Retinal pigment epithelial cell (primary cell): Measurements from ENCODE around the gene HSD17B14.

ENCODE experiments used
- DNase-seq: peaks from one replicate; pipeline ENCODE4 v3.0.0-alpha.2; 2010; ENCODE audit warnings: low read depth
- H3K4me3 ChIP-seq: 2 replicates; pipeline ENCODE4 v1.5.1; 2011; ENCODE audit warnings: mild to moderate bottlenecking, low read length, control low read depth, moderate library complexity
- CTCF ChIP-seq: conservative IDR thresholded peaks from 2 replicates; pipeline ENCODE4 v1.5.1; 2011; ENCODE audit warnings: low read depth, low read length, control low read depth, inconsistent platforms

Gene HSD17B14

GRCh38 chr19:48813123-48813913 lies 23.0 kb downstream of the HSD17B14 start:
- no peak for DNase-seq
- TF ChIP-seq CTCF: peak; percentile 34
- H3K4me3 ChIP-seq: no peak overlapping the region

- no peak for DNase-seq
- no peak for TF ChIP-seq CTCF
- H3K4me3 ChIP-seq: peak overlapping the region; percentile 32
These were observed 24.0 kb downstream of the HSD17B14 start for GRCh38 chr19:48812094-48812929.

- TF ChIP-seq CTCF: no peak
- H3K4me3 ChIP-seq: peak overlapping the region; percentile 62
- DNase-seq: no peak
These were observed 26.1 kb downstream of the HSD17B14 start for GRCh38 chr19:48810151-48810550.

GRCh38 chr19:48807590-48808308 lies 28.5 kb downstream of the HSD17B14 start:
- no peak overlapping the region for H3K4me3 ChIP-seq
- peak; percentile 12 for TF ChIP-seq CTCF
- DNase-seq: no peak

GRCh38 chr19:48806818-48807589 lies 29.3 kb downstream of the HSD17B14 start:
- TF ChIP-seq CTCF: no peak
- no peak overlapping the region for H3K4me3 ChIP-seq
- no peak for DNase-seq

GRCh38 chr19:48806518-48806817 lies 29.8 kb downstream of the HSD17B14 start:
- no peak for DNase-seq

More at GRCh38 chr19:48806518-48806817, 29.8 kb downstream of the HSD17B14 start:
- TF ChIP-seq CTCF: no peak
- no peak overlapping the region for H3K4me3 ChIP-seq
